8988T (cell line): ENCODE measurements around the gene SCYL1.
A peak's percentile ranks its signal among the peaks of the same experiment; 100 is the strongest.

ENCODE experiments used
- DNase-seq: peaks from one replicate; pipeline ENCODE4 v3.0.0; 2011

The SCYL1 gene

GRCh38 chr11:65586676-65587075, 61.8 kb downstream of the SCYL1 start:
- DNase-seq, result peak; percentile 84
